Hepatocyte (in vitro differentiated cells): ENCODE results near the gene PAXIP1. TPM values are rescaled to one million over a fixed set of nuclear protein-coding genes. Genes with fewer than 3 reads are reported as not detected.

Source experiments
- DNase-seq: peaks from one replicate; pipeline ENCODE4 v3.0.0-alpha.2; 2016; ENCODE audit warnings: low spot score
- H2AFZ ChIP-seq: fragments of 200-600 bp; sonication (generic); 2 replicates; pipeline ENCODE4 v1.6.0; 2016; ENCODE audit warnings: antibody characterized with exemption, mild to moderate bottlenecking
- H3K27ac ChIP-seq: fragments of 200-600 bp; sonication (generic); 2 replicates; pipeline ENCODE4 v1.5.1; 2016; ENCODE audit warnings: mild to moderate bottlenecking
- H3K27me3 ChIP-seq: fragments of 200-600 bp; sonication (generic); 2 replicates; pipeline ENCODE4 v1.6.1; 2016
- H3K36me3 ChIP-seq: fragments of 200-600 bp; sonication (generic); replicated peaks from 2 replicates; pipeline ENCODE4 v1.5.1; 2016; ENCODE audit warnings: low read depth; ENCODE audit not compliant: insufficient read depth
- H3K4me1 ChIP-seq: fragments of 200-600 bp; sonication (generic); 2 replicates; pipeline ENCODE4 v1.5.1; 2016; ENCODE audit warnings: mild to moderate bottlenecking, moderate library complexity; ENCODE audit not compliant: insufficient read depth
- H3K4me2 ChIP-seq: fragments of 200-600 bp; sonication (generic); 2 replicates; pipeline ENCODE4 v1.6.0; 2016
- H3K4me3 ChIP-seq: fragments of 200-600 bp; sonication (generic); 2 replicates; pipeline ENCODE4 v1.5.1; 2016; ENCODE audit warnings: mild to moderate bottlenecking
- H3K79me2 ChIP-seq: fragments of 200-600 bp; sonication (generic); 2 replicates; pipeline ENCODE4 v1.6.0; 2017; ENCODE audit warnings: mild to moderate bottlenecking
- H3K9me2 ChIP-seq: fragments of 200-600 bp; sonication (generic); replicated peaks from 2 replicates; pipeline ENCODE4 v1.6.0; 2017; ENCODE audit warnings: mild to moderate bottlenecking; ENCODE audit not compliant: insufficient read depth
- H3K9me3 ChIP-seq: fragments of 200-600 bp; sonication (generic); 2 replicates; pipeline ENCODE4 v1.5.1; 2016; ENCODE audit warnings: low read depth, mild to moderate bottlenecking
- H4K20me1 ChIP-seq: fragments of 200-600 bp; sonication (generic); 2 replicates; pipeline ENCODE4 v1.6.0; 2016; ENCODE audit warnings: mild to moderate bottlenecking; ENCODE audit not compliant: insufficient read depth, poor library complexity, severe bottlenecking
- CTCF ChIP-seq: fragments of 200-600 bp; sonication (generic); IDR thresholded peaks from 2 replicates; pipeline ENCODE4 v1.5.1; 2016; ENCODE audit warnings: antibody characterized with exemption, mild to moderate bottlenecking; ENCODE audit not compliant: poor library complexity
- EZH2 ChIP-seq: fragments of 200-600 bp; sonication (generic); IDR thresholded peaks from 2 replicates; pipeline ENCODE4 v1.6.1; 2016; ENCODE audit warnings: antibody characterized with exemption, mild to moderate bottlenecking, borderline replicate concordance
- EZH2phosphoT487 ChIP-seq: fragments of 200-600 bp; sonication (generic); IDR thresholded peaks from one replicate; pipeline ENCODE4 v1.6.1; 2018; ENCODE audit warnings: antibody characterized with exemption, mild to moderate bottlenecking, low read depth, moderate library complexity; ENCODE audit not compliant: unreplicated experiment, severe bottlenecking
- WGBS: methylation state at CpG from one replicate; pipeline ENCODE4 v1.1.6; 2016; ENCODE audit warnings: low lambda C conversion rate; ENCODE audit errors: missing lambda C conversion rate; 5-methylcytosine and 5-hydroxymethylcytosine counted together
- polyA plus RNA-seq: library from polyadenylated mRNA; unstranded; fragments of >200 nt; fragmentation: Nextera tagmentation; extraction: Ambion mirVana; gene quantifications from 2 replicates; pipeline ENCODE4 v1.2.1, GENCODE V29; 2016
- total RNA-seq: library from RNA; depleted of rRNA; stranded (reverse); fragments of >200 nt; gene quantifications from 2 replicates; pipeline ENCODE4 v1.2.3, GENCODE V29; 2014

Gene PAXIP1
- total and polyA plus RNA-seq, 2 experiments from 2014 or later = 4.5 to 12.2 TPM

- Histone ChIP-seq H3K27ac (no peak overlapping the region), H3K9me3 (no peaks in the 10 kb centered on the region), H3K4me1 (no peaks in the 10 kb centered on the region), H4K20me1 (no peaks in the 10 kb centered on the region), H3K9me2 (no peaks in the 10 kb centered on the region), H3K36me3 (no peaks in the 10 kb centered on the region), H3K4me2 (no peak overlapping the region), H3K27me3 (no peaks in the 10 kb centered on the region), H3K79me2 (no peaks in the 10 kb centered on the region), H2AFZ (no peak overlapping the region), H3K4me3 (no peak overlapping the region)
- 72% methylated on average over 7 of the region's 7 CpGs for WGBS
- DNase-seq = no peak
- no peak for TF ChIP-seq EZH2phosphoT487
- no peak for TF ChIP-seq EZH2
- no peak for TF ChIP-seq CTCF
These were observed 18.8 kb upstream of the PAXIP1 start for GRCh38 chr7:155021699-155022145.

GRCh38 chr7:155020996-155021395, 18.1 kb upstream of the PAXIP1 start:
- Histone ChIP-seq H3K9me3 (no peaks in the 10 kb centered on the region), H3K4me3 (no peak overlapping the region), H3K36me3 (no peaks in the 10 kb centered on the region), H3K79me2 (no peaks in the 10 kb centered on the region), H3K4me2 (no peak overlapping the region), H2AFZ (no peak overlapping the region), H3K4me1 (no peaks in the 10 kb centered on the region), H4K20me1 (no peaks in the 10 kb centered on the region), H3K9me2 (no peaks in the 10 kb centered on the region), H3K27ac (no peak overlapping the region), H3K27me3 (no peaks in the 10 kb centered on the region)
- 69% methylated on average over 5 of the region's 5 CpGs for WGBS
- DNase-seq = no peak
- no peak for TF ChIP-seq CTCF
- TF ChIP-seq EZH2phosphoT487 = no peak
- TF ChIP-seq EZH2 = no peak

DNA sequence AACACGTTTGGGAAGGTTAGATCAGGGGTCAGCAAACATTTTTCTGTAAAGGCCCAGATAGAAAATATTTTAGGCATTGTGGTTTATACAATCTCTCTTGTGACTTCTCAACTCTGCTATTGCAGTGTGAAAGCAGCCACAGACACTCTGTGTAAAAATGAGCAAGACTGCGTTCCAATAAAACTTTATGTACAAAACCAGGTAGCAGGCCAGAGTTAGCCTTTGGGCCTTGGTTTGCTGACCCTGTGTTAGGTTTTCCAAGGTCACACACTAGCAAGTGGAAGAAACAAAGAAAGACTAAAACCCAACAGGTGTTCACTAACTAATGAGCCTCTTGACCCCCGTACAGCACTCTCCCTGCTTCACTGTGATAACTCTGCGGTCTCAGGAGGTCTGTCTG, 14.9 kb upstream of the PAXIP1 start:
- Histone ChIP-seq H3K4me1 (no peaks in the 10 kb centered on the region), H3K36me3 (no peaks in the 10 kb centered on the region), H3K4me3 (no peak overlapping the region), H3K9me3 (no peaks in the 10 kb centered on the region), H4K20me1 (no peaks in the 10 kb centered on the region), H3K9me2 (no peaks in the 10 kb centered on the region), H3K27ac (no peak overlapping the region), H3K79me2 (no peaks in the 10 kb centered on the region), H3K27me3 (no peaks in the 10 kb centered on the region), H2AFZ (no peak overlapping the region), H3K4me2 (no peak overlapping the region)
- DNase-seq = no peak
- whole genome bisulfite sequencing = 87% methylated on average over 4 of the region's 4 CpGs
- TF ChIP-seq EZH2phosphoT487 = no peak
- no peak for TF ChIP-seq EZH2
- TF ChIP-seq CTCF = no peak

- Histone ChIP-seq H3K9me2 (no peaks in the 10 kb centered on the region), H3K79me2 (peaks cover 2% of the 10 kb centered on the region), H3K27ac (no peak overlapping the region), H3K36me3 (no peaks in the 10 kb centered on the region), H3K27me3 (no peaks in the 10 kb centered on the region), H3K4me1 (no peaks in the 10 kb centered on the region), H3K4me3 (no peak overlapping the region), H2AFZ (no peak overlapping the region), H4K20me1 (no peaks in the 10 kb centered on the region), H3K4me2 (no peak overlapping the region), H3K9me3 (no peaks in the 10 kb centered on the region)
- 91% methylated on average over 4 of the region's 4 CpGs for WGBS
- DNase-seq = no peak
- TF ChIP-seq CTCF = no peak
- TF ChIP-seq EZH2 = no peak
- no peak for TF ChIP-seq EZH2phosphoT487
These were observed 8.2 kb upstream of the PAXIP1 start for GRCh38 chr7:155011086-155011485.
